ENCODE data around the gene SLC17A7.

SLC17A7 gene

DNA sequence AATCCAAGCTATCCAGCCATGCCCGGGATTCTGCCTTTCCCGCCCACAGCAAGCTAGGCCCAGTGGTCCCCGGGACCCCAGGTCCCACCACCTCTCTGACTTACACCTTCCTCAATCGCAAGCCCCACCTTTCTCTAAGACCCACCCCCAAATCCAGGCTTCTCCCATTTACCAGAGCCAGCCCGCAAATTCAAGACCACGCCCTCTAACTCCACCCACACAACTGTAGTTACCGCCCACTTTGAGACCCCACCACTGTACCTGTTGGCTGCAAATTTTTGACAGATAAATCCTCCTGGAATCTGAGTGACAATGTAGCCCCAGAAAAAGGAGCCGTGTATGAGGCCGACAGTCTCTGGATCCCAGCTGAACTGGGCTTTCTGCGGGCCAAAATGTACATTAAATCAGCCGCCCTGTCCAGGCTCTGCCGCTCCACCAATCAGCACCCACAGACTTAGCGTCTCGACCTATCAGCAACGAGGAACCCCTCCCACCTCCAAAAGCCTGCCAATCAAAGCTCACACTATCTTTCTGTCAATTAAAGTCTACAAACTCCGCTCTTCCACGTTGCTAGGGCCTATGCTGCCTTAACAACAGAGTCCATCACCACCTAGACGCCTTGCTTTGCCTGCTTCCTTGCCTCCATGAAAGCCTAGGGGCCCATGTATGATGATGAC lies 6.3 kb downstream of the SLC17A7 start (continued):
- TF ChIP-seq EGR2 (tag by site-specific recombination; IDR thresholded peaks at IDR 0.05; ENCODE audit: low read depth) (0 out of 2 replicates have a peak, but pooled peaks have one; percentile 33), KLF8 (tag by site-specific recombination; IDR thresholded peaks at IDR 0.05) (0 out of 2 replicates have a peak, but pooled peaks have one; percentile 49)

DNA sequence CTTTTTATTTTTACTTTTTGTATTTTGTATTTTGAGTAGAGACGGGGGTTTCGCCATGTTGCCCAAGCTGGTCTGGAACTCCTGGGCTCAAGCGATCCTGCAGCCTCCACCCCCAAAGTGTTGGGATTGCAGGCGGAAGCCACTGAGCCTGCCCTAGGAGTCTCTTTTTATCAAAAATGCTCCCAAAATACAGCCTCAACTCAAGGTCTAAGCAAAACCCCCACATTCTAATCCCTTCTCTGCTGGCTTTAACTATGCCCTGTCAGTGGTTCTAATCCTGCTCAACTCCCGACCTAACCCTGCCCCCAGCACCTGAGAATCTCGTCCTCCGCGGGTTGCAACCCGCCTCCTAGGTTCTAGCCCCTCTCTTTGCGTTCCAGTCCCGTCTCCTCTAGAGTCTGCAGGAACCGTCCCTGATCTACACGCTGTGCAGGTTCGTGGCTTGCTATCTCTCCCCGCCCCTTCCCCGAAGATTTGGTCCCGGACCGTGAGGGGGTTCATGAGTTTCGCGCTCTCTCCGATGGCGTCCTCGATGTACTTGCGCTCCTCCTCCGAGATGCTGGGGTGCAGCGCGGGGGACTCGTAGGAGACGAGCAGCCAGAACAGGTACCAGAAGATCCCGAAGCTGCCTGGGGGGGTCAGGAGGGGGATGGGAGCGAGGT lies 8.0 kb downstream of the SLC17A7 start:
- no peak overlapping the region for H3K4me3 ChIP-seq (ENCODE audit: low read depth, low read length)
- ChIA-PET POLR2A (interaction anchor here (0.5 kb wide), 1 partner anchor 51 kb away, joined by 10 read pairs; no protein-coding TSS in a partner anchor), CTCF (interaction anchor here (0.6 to 0.7 kb wide), 2 partner anchors 16 to 591 kb away, joined by 3 read pairs; no protein-coding TSS in a partner anchor)
- no peak overlapping the region for H3K27ac ChIP-seq (ENCODE audit: extremely low read depth, low read depth, low read length)
- no peaks in the 10 kb centered on the region for H3K9me3 ChIP-seq (ENCODE audit: control insufficient read depth, insufficient read depth, low read depth, low read length)
- H3K4me1 ChIP-seq (ENCODE audit: control insufficient read depth, insufficient read depth, low read length) = no peaks in the 10 kb centered on the region
- H3K36me3 ChIP-seq (ENCODE audit: control insufficient read depth in 2 of 2, insufficient read depth in 1 of 2, low read length in 2 of 2) = no peaks in the 10 kb centered on the region
- TF ChIP-seq, protein P1, sequence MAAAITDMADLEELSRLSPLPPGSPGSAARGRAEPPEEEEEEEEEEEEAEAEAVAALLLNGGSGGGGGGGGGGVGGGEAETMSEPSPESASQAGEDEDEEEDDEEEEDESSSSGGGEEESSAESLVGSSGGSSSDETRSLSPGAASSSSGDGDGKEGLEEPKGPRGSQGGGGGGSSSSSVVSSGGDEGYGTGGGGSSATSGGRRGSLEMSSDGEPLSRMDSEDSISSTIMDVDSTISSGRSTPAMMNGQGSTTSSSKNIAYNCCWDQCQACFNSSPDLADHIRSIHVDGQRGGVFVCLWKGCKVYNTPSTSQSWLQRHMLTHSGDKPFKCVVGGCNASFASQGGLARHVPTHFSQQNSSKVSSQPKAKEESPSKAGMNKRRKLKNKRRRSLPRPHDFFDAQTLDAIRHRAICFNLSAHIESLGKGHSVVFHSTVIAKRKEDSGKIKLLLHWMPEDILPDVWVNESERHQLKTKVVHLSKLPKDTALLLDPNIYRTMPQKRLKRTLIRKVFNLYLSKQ (tag by site-specific recombination; IDR thresholded peaks at IDR 0.05; ENCODE audit: borderline replicate concordance) = no peak
- TF ChIP-seq ZNF239 (tag by site-specific recombination; IDR thresholded peaks at IDR 0.05) = no peak
- TF ChIP-seq ZNF121 (tag by site-specific recombination; IDR thresholded peaks at IDR 0.05) = no peak
- TF ChIP-seq ZNF501 (tag by site-specific recombination; IDR thresholded peaks at IDR 0.05) = no peak
- TF ChIP-seq MYNN (tag by site-specific recombination; IDR thresholded peaks at IDR 0.05; ENCODE audit: borderline replicate concordance) = no peak
- TF ChIP-seq ZFP37 (tag by site-specific recombination; IDR thresholded peaks at IDR 0.05) = no peak
- no peak for TF ChIP-seq ZNF707 (tag by site-specific recombination; IDR thresholded peaks at IDR 0.05)
- TF ChIP-seq, protein P2, sequence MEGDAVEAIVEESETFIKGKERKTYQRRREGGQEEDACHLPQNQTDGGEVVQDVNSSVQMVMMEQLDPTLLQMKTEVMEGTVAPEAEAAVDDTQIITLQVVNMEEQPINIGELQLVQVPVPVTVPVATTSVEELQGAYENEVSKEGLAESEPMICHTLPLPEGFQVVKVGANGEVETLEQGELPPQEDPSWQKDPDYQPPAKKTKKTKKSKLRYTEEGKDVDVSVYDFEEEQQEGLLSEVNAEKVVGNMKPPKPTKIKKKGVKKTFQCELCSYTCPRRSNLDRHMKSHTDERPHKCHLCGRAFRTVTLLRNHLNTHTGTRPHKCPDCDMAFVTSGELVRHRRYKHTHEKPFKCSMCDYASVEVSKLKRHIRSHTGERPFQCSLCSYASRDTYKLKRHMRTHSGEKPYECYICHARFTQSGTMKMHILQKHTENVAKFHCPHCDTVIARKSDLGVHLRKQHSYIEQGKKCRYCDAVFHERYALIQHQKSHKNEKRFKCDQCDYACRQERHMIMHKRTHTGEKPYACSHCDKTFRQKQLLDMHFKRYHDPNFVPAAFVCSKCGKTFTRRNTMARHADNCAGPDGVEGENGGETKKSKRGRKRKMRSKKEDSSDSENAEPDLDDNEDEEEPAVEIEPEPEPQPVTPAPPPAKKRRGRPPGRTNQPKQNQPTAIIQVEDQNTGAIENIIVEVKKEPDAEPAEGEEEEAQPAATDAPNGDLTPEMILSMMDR (tag by site-specific recombination; IDR thresholded peaks at IDR 0.05) = no peak
- no peak for TF ChIP-seq ZNF600 (tag by site-specific recombination; IDR thresholded peaks at IDR 0.05)

DNA sequence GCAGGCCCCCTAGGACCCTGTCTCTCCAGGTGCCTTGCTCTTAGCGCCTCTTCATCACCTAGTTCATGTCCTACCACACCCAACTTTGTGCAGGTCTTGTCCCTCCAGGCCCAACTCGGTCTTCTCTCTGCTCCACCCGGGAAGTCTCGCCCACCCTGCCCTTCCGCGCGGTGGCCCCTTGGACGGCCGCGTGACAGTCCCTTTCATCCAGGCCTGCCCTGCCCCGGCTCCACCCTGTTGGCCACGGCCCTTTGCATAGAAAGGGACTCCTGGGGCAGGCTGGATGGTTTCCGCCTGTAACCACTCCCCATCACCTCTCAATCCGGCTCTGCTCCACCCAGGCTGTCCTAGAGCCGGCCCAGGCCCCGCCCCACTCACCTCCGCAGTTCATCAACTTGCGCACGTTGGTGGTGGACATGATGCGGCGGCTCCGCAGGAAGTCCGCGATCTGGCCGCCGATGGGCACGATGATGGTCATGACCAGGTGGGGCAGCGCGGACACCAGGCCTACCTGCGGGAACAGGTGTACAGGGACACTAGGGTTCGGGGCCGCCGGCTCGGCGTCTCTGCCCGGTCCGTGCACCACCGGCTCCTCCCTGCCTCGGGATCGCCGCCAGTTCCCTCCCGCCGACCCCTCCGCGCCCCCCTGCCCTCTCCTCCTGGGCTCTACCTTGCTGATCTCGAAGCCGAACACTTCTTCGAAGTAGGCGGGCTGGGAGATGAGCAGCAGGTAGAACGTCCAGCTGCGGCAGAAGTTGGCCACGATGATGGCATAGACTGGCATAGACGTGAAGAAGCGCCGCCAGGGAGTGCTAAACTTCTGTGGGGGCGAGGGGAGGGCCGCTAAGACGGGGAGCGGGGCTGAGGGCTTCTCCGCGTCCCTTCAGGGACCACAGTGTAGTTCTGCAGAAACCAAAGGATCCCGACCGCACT lies 8.9 kb downstream of the SLC17A7 start:
- Histone ChIP-seq H3K4me1 (ENCODE audit: control insufficient read depth, insufficient read depth, low read length) (no peaks in the 10 kb centered on the region), H3K4me3 (ENCODE audit: low read depth, low read length) (no peak overlapping the region), H3K9me3 (ENCODE audit: control insufficient read depth, insufficient read depth, low read depth, low read length) (no peaks in the 10 kb centered on the region), H3K27ac (ENCODE audit: extremely low read depth, low read depth, low read length) (no peak overlapping the region), H3K36me3 (ENCODE audit: control insufficient read depth in 2 of 2, insufficient read depth in 1 of 2, low read length in 2 of 2) (no peaks in the 10 kb centered on the region)
- TF ChIP-seq SP2 (tag by site-specific recombination; IDR thresholded peaks at IDR 0.05) (no peak), KLF1 (tag by site-specific recombination; IDR thresholded peaks at IDR 0.05) (peak; percentile 93)
- ChIA-PET CTCF (interaction anchor here (0.7 to 1.5 kb wide), 2 partner anchors 38 to 590 kb away, joined by 3 to 4 read pairs; no protein-coding TSS in a partner anchor), POLR2A (no interaction called here)

DNA sequence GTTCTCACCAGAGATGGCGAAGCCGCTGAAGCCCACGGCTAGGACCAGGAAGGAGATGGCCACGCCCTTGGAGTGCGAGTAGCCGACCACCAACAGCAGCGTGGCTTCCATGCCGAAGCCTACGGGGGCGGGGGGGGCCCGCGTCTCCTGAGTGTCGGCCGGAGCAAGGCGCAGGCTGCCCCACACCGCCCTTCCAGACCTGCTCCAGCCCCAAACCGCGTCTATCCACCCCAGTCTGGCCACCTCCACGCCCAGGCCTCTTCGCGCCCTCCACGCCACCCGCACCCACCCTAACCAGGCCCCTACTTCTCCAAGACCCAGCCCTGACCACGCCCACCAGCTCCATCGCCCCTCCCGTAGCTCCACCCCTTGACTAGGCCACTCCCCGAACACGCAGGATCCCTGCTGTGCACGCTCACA lies 10.0 kb downstream of the SLC17A7 start:
- ChIA-PET CTCF (interaction anchor here (0.7 to 1.5 kb wide), 2 partner anchors 37 to 1321 kb away, joined by 3 to 4 read pairs; partner anchors contain the start of gene PLA2G4C), POLR2A (no interaction called here)
- Histone ChIP-seq H3K9me3 (ENCODE audit: control insufficient read depth, insufficient read depth, low read depth, low read length) (no peaks in the 10 kb centered on the region), H3K4me3 (ENCODE audit: low read depth, low read length) (no peak overlapping the region), H3K27ac (ENCODE audit: extremely low read depth, low read depth, low read length) (no peak overlapping the region), H3K4me1 (ENCODE audit: control insufficient read depth, insufficient read depth, low read length) (no peaks in the 10 kb centered on the region), H3K36me3 (ENCODE audit: control insufficient read depth in 2 of 2, insufficient read depth in 1 of 2, low read length in 2 of 2) (no peaks in the 10 kb centered on the region)
- no peak for TF ChIP-seq ZNF140 (tag by site-specific recombination; IDR thresholded peaks at IDR 0.05)
- TF ChIP-seq, protein P3, sequence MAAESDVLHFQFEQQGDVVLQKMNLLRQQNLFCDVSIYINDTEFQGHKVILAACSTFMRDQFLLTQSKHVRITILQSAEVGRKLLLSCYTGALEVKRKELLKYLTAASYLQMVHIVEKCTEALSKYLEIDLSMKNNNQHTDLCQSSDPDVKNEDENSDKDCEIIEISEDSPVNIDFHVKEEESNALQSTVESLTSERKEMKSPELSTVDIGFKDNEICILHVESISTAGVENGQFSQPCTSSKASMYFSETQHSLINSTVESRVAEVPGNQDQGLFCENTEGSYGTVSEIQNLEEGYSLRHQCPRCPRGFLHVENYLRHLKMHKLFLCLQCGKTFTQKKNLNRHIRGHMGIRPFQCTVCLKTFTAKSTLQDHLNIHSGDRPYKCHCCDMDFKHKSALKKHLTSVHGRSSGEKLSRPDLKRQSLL (tag by site-specific recombination; IDR thresholded peaks at IDR 0.05) = peak; percentile 80; the same call in 1 of the 2 replicates
- TF ChIP-seq, protein P4, sequence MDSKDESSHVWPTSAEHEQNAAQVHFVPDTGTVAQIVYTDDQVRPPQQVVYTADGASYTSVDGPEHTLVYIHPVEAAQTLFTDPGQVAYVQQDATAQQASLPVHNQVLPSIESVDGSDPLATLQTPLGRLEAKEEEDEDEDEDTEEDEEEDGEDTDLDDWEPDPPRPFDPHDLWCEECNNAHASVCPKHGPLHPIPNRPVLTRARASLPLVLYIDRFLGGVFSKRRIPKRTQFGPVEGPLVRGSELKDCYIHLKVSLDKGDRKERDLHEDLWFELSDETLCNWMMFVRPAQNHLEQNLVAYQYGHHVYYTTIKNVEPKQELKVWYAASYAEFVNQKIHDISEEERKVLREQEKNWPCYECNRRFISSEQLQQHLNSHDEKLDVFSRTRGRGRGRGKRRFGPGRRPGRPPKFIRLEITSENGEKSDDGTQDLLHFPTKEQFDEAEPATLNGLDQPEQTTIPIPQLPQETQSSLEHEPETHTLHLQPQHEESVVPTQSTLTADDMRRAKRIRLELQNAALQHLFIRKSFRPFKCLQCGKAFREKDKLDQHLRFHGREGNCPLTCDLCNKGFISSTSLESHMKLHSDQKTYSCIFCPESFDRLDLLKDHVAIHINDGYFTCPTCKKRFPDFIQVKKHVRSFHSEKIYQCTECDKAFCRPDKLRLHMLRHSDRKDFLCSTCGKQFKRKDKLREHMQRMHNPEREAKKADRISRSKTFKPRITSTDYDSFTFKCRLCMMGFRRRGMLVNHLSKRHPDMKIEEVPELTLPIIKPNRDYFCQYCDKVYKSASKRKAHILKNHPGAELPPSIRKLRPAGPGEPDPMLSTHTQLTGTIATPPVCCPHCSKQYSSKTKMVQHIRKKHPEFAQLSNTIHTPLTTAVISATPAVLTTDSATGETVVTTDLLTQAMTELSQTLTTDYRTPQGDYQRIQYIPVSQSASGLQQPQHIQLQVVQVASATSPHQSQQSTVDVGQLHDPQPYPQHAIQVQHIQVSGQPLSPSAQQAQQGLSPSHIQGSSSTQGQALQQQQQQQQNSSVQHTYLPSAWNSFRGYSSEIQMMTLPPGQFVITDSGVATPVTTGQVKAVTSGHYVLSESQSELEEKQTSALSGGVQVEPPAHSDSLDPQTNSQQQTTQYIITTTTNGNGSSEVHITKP (tag by site-specific recombination; IDR thresholded peaks at IDR 0.05) = no peak
- peak; percentile 100 for TF ChIP-seq KLF1 (tag by site-specific recombination; IDR thresholded peaks at IDR 0.05)
- no peak for TF ChIP-seq ZNF157 (tag by site-specific recombination; IDR thresholded peaks at IDR 0.05)
- peak; percentile 92 for TF ChIP-seq KLF8 (tag by site-specific recombination; IDR thresholded peaks at IDR 0.05)
- TF ChIP-seq ZNF664 (tag by site-specific recombination; IDR thresholded peaks at IDR 0.05) = no peak

Measured in HEK293 (cell line).